GM12878 (cell line): ENCODE data around the gene NPDC1.

Experiments
- CEBPB ChIP-seq, 2 experiments: fragments of 150-350 bp in 1 of 2; IDR thresholded peaks; 2 replicates each; pipeline ENCODE4 v1.6.1; 2012 to 2014; ENCODE audit warnings: low read depth in 2 of 2, low read length in 2 of 2, borderline replicate concordance in 1 of 2, inconsistent platforms in 1 of 2
- MLLT1 ChIP-seq: fragments of 450-650 bp; IDR thresholded peaks from 2 replicates; pipeline ENCODE4 v1.6.1; 2016; ENCODE audit warnings: mild to moderate bottlenecking
- NRF1 ChIP-seq: conservative IDR thresholded peaks from 2 replicates; pipeline ENCODE4 v1.6.1; 2011; ENCODE audit warnings: mild to moderate bottlenecking, low read depth, low read length, improper control_type of control experiment
- TF ChIP-seq, protein P1 (sequence below), 3 experiments: IDR thresholded peaks in 2 of 3; conservative IDR thresholded peaks in 1 of 3; 2 replicates each; pipeline ENCODE4 v1.5.1; 2011; ENCODE audit warnings: low read depth in 3 of 3, low read length in 3 of 3, mild to moderate bottlenecking in 3 of 3, control low read depth in 2 of 3, moderate library complexity in 2 of 3, inconsistent platforms in 1 of 3, mixed read lengths in 1 of 3; ENCODE audit not compliant: control insufficient read depth in 2 of 3, insufficient read depth in 1 of 3; ENCODE audit errors: extremely low read depth in 1 of 3

DNA sequence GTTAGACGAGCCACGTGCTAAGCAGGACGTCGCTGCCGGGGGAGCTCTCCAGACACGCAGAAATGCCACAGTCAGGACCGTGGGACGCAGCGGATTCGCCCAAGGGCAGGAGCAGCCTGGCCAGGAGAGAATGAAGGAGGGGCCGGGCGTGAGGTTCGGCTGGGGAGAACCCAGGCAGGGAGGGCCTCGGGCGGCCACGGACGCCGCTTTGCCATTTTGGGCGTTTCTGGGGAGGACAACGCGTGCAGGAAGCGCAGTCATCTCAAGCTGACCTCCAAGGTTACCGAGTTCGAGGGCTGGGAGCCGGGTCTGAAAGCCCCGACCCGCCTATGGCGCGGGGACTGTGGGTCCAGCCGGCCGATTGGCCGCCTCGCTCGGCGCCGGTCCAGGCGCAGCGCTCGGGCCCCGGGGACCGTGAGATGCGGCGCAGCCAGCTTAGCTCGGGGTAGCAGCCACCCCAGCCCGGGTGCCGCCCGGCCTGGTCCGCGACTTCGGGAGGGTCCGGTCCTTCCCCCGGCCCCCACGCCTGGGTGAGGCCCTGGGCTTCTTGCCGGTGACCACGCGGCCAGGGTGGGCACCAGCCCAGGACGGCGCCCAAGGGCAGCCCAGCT is 40.0 kb upstream of the NPDC1 start:
- TF ChIP-seq MLLT1: no peak
- TF ChIP-seq NRF1: no peak
- TF ChIP-seq, protein P1, sequence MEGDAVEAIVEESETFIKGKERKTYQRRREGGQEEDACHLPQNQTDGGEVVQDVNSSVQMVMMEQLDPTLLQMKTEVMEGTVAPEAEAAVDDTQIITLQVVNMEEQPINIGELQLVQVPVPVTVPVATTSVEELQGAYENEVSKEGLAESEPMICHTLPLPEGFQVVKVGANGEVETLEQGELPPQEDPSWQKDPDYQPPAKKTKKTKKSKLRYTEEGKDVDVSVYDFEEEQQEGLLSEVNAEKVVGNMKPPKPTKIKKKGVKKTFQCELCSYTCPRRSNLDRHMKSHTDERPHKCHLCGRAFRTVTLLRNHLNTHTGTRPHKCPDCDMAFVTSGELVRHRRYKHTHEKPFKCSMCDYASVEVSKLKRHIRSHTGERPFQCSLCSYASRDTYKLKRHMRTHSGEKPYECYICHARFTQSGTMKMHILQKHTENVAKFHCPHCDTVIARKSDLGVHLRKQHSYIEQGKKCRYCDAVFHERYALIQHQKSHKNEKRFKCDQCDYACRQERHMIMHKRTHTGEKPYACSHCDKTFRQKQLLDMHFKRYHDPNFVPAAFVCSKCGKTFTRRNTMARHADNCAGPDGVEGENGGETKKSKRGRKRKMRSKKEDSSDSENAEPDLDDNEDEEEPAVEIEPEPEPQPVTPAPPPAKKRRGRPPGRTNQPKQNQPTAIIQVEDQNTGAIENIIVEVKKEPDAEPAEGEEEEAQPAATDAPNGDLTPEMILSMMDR (IDR thresholded peaks at IDR 0.05 in 2 of 3, conservative IDR thresholded peaks at IDR 0.05 in 1 of 3; ENCODE audit: control insufficient read depth in 2 of 3, extremely low read depth in 1 of 3, insufficient read depth in 1 of 3, low read depth in 3 of 3, low read length in 3 of 3): no peak
- TF ChIP-seq CEBPB (IDR thresholded peaks at IDR 0.05; ENCODE audit: borderline replicate concordance in 1 of 2, low read depth in 2 of 2, low read length in 2 of 2): no peak
